Inflammatory macrophage (primary cell): ENCODE data around the gene PPM1J.
"Not testable (repeated sequence)": the region's sequence is repeated elsewhere in the genome, so short reads cannot be mapped to it uniquely, and the experiment has no call there.

Experiments used
- DNase-seq, 2 donors: peaks; one replicate each; pipeline ENCODE4 v3.0.0-alpha.2; 2020 to 2022

PPM1J gene

DNA sequence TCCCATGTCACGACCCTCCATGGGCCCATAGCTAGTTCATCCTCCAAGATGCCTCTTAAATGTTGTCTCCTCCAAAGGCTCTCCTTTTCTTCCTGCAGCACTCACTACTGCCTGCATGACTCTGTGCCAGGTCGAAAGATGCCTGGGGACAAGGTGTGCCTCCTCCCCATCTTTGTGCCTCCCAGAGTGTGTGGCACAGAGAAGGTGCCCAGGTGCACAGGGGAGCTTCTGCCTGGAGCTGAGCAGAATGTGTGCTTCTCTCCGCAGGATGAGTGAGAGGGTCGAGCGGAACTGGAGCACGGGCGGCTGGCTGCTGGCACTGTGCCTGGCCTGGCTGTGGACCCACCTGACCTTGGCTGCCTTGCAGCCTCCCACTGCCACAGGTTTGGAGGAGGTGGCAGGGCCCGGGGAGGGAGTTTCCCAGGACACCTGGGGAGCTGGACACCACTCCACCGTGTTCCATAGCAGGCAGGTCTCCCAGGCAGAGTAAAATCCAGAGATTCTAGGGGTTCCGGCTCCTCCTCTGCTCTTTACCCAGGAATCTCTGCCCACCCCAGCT, 6.9 kb upstream of the PPM1J start:
- DNase-seq, result no peak

DNA sequence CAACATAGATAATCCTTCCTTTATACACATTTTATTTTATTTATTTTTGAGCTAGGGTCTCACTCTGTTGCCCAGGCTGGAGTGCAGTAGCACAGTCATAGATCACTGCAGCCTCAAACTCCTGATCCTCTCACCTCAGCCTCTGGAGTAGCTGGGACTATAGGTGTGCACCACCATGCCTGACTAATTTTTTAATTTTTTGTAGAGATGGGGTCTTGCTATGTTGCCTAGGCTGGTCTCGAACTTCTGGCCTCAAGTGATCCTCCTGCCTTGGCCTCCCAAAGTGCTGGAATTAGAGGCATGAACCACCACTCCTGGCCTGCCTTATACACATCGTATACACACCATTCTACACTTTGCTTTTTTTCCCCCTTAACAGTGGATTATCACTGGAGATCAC, 6.2 kb upstream of the PPM1J start:
- DNase-seq, result not testable (repeated sequence)

DNA sequence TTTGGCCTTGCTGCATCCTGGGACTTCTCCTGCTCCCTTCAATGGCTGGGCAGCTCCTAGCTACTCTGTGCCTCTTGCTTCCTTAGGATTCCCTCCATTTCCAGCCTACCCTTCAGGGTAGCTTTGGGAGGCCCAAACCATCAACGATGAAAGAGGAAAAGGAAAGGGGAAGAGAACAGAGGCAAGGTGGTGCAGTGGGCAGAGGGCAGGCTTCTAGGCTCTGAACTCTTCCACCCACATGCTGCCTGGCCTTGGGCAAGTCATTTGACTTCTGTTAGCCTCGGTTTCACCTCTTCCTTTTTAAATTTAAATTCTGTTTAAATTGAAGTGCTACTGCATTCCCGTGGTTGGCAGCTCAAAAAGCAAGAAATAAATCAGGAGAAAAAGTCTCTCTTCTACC, 5.7 kb upstream of the PPM1J start:
- peak; percentile 74 to 87 for DNase-seq

DNA sequence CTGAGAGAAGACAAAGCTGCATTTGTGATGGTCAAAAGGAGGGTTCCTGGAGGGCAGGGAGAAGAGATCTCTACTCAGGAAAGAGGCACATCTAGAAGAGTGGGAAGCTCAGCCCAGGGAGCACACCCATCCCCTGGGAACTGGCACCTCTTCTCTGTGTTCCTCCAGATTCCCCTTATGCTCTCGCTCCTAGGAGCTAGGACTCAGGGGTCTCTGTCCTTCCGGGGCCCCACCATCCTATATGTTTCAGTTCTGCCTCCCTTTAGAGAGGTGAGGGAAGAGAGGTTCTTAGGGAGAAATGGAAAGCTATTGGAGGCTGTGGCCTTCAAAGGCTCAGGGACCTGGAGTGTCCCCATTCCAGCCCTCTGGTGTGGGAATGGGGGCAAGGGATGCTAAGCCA, 4.6 kb upstream of the PPM1J start:
- no peak for DNase-seq

DNA sequence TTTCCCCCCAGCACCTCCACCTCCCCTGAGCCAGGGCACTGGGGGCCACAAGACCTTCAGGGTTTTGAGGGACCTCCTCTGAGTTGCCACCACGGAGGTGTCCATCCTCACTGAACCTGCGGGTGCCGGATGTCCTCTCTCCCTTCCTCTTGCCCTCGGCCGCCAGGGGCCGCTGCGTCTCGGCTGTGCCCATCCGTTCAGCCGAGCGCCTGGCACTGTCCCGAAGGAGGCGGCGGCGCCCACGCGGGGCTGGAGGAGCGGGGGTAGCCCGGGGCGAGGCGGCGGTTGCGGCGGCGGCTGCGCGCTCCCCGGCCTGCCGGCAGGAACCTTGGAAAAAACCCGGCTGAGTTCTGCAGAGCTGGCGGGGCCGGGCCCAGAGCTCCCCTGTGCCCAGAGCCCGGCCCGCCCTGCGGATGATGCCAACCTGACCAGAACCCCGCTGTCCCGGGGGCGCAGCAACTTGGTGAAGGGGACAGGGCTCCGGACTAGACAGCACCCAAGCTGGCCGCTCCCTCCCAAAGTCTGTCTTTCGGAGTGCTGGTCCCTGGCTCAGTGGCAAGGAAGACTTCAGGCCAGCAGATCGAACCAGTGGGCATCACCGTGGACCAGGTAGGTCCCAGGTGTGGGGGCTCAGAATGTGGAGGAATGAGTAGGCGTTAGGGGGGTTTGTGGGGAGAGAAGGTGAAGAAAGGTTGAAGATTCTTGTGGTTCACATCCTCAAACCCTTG, 3.7 kb upstream of the PPM1J start:
- peak; percentile 64 to 80 for DNase-seq

DNA sequence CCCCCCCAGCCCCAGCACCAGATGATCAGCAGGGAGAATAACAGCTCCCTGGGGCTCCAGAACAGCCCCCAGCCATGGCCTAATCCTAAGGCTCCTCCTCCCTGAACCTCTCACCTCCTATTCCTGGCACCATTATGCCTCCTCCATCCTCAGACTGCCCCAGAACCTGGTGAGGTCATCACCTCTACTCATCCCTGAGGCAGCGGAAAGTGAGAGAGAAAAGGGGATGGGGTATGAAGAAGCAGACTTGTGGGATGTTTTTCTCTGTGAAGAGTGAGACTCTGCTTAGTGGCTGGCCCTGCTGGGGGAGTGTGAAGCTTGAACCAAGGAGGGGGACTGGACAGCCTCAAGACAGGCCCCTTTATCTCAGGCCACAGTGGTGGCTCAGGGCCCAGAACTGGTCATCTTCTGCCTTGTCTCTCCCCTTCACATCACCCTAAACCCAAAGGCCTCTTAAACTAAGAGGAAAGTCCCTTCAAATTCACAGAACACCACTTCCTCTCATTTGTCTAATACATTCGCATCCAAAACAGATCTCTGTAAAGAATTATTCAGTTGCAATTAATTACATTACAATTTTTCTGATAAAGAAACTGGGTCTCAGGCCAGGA, 2.2 kb upstream of the PPM1J start:
- DNase-seq, result no peak

DNA sequence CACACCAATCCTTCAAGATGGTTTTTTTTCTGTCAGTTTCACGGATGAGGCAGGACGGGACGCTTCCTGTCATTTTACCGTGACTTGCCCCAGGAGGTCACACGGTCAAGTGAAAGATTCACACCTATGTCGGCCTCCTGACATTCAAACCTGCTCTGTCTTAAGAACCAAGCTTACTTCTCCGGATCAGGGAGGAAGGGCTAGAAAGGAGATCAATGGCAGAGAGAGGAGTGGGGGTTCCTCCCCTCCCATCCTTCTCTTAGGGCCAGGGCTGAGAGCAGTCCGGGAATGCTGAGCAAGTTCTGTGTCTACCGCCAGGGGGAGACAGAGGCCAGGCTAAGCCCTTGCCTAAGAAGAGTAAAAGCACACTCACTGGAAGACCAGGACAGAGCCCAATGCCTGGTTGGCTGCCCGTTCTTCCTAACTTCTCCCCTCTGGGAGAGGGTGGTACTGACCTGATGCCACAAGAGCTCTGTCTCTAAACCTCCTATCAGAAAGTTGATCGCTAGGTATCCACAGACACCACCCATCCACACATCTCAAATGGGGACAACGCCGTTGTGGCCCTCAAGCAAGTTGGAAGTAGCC, 1.1 kb upstream of the PPM1J start:
- peak; percentile 88 to 91 for DNase-seq

DNA sequence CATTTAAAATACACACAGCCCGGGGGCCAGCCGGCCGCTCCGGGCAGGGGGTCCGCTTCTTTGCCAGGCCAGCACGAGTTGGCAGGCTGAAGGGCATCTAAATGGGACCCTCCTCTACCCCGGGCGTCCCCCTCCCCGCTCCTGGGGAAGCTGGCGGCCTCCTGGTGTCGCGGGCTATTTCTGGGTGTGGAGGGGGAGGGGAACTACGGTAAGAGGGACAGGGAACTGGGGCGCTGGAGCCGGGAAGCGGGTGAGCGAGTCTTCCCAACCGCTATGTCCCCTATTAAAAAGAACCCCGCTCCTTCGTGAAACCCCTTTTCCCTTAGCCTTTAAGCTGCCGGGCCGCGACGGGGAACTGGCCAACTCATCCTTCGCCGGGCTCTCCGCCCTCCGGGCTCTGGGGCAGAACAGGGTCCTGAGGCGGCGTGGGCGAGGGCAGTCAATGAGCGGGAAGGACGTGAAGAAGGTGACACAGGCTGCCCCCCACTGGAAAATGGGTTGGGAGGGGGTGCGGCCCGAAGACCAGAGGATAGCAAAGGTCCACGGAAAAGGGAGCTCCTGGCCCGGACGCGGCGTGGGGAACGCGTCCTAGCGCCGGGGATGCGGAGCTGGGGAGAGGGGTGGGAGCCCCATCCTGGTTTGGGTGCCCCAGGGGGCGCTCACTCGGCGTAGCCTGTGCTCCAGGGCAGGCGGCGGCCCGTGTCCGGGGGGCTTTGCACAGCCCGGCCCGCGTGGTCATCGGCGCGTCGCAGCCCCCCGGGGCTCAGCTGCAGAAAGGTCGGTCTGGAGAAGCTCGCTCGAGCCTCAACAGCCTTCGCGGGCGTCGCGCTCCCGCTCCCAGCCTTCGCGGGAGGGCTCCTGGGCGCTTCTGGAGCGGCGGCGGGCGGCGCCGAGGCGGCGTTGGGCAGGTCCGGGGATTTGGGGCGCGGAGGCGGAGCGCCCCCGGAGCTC, 544 bp downstream of the PPM1J start:
- DNase-seq, result no peak

DNA sequence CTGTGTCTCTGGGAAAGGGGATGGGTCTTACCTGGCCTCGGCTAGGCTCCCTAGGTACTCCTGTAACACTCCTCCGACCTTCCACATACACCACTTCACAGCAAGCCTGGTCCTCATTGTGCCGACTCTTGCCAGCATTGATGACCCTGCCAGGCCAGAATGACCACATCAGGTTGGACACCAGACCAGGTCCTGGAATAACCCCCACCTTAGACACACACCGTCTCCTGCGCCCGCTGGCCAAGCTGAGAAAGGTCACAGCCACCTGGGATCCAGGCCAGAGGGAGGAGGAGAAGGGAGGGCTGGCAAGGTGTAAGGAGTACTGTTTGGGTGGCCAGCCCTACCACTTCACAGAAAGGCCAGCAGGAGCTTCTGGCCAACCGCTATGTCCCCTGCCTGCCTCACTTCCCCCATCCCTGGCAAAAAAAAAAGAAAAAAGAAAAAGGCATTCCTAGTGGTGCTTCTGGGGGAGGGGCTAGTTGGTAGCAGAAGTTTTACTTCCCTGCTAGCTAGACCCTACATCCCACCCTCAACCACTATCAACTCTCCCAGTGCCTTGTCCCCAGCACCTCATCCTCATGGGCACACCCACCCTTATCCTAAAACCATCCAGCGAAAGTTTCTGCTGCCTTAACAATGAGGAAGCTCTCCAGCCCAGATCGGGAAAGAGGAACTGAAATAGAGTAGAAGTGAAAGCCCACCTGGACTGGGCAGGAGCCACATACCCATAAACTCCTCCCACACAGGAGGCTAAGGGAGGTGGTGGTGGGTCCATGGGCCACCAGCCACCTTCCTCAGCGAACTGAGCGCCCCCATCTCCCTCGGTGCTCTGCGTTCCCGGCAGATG, 1.4 kb downstream of the PPM1J start:
- DNase-seq, result peak; percentile 65 to 67

DNA sequence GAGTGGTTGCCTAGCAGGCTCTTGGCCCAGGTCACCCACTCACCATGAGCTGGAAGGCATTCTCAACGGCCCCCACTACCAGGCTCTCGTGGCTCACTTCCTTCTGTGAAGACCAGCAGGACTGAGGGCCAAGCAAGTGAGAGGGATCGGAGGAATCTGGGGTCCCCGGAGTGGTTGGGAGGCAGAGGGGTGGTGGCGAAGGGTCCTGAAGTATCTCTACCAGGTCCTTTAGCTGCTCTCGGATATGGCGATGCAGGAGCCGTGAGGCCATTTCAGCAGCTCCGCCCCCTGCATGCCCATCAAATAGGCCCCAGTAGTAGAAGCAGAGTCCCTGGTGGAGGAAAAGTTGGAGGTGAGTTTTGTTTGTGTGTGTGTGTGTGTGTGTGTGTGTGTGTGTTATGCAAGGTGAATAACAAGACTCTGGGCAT, 2.4 kb downstream of the PPM1J start:
- DNase-seq, result no peak

DNA sequence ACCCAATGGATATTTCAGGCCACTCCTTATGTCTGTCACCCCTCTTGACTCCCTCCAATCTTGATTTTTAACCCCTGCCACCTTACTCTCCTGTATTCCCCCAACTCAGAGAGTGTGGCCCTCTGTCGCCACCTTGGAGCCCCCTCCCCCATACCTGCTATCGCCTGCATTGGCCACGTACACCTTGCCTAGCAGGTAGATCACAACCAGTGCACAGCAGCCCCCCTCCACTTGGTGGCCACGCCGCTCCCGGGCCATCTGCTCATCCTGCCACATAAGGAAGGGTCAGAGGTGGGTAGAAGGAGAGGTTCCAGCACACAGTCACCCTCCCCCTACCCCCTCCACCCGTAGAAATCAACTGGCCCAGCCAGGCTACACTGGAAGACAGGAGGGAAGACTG, 2.9 kb downstream of the PPM1J start:
- no peak for DNase-seq

DNA sequence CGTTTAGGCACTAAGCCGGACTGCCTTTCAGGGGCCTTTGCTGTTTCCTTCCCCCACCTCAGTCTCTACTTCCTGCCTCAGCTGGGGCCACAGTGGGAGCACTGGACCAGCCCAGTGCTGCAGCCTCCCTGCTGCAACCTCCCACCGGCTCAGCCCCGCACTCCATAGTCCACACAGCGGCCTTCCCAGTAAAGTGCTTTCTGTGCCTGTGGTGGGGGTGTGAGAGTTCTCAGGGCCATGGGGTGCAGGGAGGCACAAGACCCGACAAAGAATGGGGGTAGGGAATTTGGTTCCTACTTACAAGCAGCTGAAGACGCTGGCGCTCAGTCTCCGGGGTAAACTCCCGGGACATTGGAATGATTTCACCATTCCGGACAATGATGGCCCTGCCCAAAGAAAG, 3.5 kb downstream of the PPM1J start:
- no peak for DNase-seq

DNA sequence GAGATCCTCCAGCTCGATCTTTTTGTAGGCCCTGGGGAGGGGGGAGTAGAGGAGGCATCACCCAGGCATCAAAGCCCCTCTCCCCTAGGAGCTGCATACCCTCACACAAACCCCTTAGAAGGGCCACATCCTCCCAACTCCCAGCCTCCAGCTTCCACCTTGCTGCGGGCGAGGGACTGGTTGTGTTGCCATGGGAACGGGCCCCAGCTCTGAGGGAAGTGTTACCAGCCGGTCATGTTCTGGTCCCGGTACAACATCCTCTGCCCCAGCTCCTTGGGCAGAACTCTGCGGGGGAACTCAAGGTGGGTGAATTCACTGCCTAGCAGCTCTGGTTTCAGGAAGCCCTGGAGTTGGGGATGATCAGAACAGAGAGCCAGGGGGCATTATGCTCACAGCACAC, 4.1 kb downstream of the PPM1J start:
- DNase-seq, result no peak

DNA sequence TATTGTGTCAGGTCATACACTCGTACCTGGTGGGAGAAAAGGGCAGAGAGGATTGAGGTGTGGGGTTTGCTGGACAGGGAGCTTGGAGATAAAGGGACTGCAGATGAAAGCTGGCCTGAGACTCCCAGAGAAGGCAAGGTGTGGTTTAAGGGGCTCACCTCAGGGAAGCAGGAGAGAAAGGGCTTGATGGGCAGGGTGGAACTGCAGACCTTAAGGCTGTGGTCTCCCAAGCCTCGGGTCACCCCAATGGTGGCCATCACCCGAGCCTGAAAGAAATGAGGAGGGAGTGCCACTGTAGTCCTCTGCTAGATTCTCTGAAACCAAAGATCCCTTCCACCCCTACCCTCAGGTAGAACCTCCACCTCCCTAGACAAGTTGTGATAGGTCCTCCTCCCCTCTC, 4.5 kb downstream of the PPM1J start:
- no peak for DNase-seq

DNA sequence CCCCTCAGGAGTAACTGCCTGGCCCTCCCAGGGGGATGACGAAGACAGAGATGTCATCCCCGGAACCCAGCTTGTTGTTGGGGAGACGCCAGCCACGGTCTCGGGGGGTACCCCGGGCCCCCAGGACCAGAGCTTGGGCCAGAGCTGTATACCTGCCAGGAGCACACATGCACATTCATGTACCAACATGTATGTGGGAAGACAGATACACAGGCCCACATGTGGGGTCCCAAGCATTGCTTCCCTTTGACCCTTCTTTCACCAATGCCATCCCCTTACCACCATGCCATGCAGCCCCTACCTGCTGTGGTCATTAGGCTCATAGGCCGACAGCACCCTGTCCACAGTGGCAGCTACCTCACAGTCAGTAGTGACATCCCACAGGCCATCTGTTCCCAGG, 5.0 kb downstream of the PPM1J start:
- no peak for DNase-seq

DNA sequence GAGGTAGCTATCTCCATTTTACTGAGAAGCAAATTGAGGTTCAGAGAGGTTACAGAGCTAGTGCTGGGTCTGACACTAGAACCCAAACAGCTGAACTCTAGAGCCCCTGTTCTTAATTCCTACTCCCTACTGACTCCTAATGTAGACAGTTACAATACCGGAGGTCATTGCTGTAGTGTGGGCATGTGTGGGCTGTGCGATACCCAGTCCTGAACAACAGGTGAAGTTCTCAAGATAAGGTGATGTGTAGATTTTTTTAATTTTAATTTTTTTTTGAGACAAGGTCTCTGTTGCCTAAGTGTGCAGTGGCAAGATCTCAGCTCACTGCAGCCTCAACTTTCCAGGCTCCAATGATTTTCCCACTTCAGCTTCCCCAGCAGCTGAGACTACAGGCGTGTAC, 6.6 kb downstream of the PPM1J start:
- no peak for DNase-seq

DNA sequence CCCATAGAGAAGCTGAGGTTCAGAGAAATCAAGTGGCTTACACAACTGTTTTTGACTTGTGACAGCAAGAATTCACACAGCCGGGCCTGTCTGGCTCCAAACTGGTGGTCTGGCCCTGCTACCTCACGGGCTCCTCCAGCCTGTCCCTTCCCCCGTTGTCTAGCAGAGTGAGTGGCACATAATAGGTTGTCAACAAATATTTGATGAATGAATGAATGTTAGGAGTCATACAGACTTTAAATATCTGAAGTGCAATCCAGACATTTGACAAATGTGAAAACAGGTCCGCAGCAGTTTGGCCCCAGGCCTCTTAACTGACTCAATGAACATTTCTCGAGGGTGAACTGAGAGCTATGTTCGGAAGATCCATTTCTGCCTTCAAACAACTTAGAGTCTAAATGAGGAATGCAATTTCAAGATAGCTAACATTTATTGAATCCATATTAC, 7.1 kb downstream of the PPM1J start:
- no peak for DNase-seq

DNA sequence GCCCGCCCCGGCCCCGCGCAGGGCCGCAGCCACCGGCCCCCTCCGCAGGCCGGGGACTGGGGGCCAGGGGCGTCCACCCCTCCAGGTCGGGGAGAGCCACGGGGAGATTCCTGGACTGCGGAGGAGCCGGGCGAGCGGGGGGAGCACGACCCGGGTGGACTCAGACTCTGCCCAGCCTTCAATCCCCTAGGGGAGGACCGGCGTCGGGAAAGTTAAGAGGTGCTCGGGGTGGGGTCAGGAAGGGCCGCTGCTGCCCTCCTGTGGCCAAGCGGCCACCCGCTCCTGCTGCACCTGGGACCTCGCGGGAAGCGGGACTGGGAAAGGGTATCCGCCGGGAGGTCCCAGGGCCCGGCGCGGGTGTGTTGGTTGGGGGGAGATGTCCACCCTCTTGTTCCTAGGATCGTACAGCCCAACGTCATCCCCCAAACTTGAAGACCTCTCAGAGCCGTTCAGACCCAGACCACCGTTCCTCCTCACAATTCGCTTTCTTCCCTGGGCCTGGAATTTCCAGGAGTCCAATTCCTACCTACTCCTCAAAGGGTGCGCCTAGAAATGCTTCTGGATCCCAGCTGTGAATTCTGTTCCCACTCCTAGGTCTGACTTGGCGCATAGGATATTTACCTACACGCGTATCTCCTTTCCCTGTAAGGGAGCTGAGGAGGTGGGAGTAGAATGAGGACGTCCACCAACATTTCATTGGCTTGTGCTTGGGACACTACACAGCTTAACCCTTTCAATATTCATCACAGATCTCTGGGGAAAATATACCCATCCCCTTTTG, 7.7 kb downstream of the PPM1J start:
- peak; percentile 66 to 82 for DNase-seq

DNA sequence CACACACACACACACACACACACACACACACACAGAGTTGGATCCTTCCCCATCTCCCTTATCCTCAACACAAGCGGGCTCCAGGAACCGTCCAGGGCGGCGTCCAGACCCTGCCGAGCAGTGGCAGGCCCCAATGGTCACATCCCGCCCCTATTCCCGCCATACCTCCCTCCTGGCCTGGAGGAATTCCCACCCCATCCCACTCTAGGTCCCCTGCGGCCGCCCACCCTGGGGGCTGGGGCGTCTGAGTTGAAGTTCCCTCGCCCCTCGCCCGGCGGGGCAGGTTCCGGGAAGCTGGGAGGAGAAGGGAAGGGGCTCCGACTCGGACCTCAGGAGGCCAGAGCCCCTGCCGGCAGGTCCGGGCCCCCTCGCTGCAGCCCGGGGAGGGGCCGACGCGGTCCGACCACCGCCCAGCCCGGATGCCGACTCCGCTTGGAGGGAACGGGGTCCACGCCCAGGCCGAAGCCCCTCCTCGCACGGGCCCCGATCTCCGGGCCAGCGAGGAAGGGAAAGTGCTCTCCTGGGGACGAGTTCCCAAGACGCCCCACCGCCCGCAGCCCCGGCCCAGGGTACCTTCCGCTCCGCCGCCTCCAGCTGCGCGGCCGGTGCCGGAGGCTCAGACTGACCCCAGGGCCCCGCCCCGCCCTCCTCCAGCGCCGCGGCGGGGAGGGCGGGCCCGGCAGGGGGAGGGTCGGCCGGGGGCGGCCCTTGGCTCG, 8.5 kb downstream of the PPM1J start, which contains the start of gene RHOC:
TSS of gene RHOC (minus strand) at position 623 of the 716 bp plus-strand sequence. CDS start 3,328 bp downstream, outside the sequence.
- DNase-seq, result peak; percentile 53 to 78
